NCI-H2107 treated with DMSO at 0.1 percent for 48 hours (cell line): ENCODE data around the gene PAX5.
A peak's percentile ranks its signal among the peaks of the same experiment; 100 is the strongest.

Experiments
- DNase-seq: peaks from one replicate; lab custom pipeline; 2025; ENCODE audit not compliant: unreplicated experiment; lab: John Stamatoyannopoulos, UW

The PAX5 gene

DNA sequence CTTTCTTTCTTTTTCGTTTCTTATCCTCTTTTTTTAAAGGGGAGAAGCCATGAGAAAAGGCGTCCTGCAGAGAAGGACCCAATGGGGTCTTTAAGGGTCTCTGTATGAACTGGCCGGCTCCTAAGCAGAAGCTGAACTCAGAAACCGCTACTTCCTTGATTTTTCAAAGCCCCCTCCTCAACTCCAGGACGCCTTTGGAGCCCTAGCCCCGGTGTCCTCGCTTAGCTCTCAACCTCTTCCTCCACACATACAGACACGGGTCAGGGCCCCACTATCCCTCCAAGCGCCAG, 8.3 kb downstream of the PAX5 start:
- DNase-seq, result no peak

DNA sequence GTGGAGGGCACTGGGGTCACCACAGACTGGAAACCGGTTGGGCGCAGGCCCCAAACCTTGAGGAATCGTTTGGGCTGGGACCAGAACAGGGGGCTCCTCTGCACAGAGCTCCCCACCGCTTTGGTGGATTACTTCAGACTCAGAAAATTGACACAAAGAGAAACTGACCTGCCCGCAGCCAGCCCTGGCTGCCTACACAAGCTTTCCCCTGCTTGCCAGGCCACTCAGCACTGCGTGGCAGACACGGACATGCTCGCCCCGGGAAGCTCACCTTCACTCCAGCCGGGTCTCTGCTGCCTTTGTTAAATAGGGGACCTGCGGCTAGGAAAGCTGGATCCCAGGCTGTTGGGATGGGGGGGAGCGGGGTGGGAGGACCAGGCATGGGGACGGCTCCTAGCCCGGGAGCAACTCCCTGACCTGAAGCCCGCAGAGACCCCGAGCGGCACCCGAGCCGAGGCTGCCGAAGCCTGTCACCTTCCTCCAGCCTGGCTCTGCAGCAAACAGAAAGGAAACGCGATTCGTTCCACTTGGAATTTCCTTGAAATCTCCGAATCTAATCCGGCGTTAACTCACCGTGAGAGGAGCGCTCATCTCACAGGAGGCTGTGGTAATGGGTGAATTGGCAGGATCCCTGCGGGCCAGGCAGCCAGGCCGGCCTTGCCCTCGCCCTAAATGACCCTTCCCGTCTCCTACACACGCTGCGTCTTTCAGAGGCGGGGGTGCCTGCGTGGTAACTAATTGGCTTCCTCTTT, 8.8 kb downstream of the PAX5 start:
- DNase-seq, result peak; percentile 30

DNA sequence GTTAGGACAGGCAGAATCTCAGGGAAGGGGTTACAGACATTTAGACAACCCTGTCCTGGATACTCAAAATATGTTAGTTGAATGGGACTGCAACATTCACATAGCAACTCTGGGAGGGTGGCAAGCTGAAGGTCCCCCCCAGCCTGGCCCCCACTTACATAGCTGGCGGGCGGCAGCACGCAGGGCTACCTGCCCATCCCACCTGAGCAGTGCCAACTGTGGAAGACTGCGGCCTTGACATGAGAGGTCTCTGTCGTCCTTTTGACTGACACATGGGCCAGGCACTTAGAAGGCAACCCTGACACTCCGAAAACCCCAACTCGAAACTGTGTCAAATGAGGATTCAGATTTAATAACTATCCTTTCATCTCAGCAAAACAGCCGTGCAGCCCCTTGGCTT, 16.5 kb downstream of the PAX5 start:
- DNase-seq, result no peak

DNA sequence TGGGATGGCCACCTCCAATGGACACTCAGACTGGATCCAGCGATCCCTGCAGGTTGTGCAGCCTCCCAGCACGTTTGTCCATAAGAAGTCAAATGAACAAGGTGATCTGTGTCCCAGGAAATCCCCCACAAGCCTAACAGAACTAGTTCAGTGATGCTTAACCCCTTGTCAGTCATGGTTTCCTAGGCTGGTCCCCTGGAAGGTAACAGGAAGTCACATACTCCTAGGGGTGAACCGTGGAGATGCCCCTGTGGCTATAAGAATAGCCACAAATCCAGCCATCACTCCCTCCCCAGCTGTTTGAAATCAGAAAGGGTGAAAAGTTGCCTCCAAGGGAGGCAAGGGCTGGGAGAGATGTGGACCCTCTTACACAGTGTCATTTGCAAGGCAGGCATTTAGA, 22.5 kb downstream of the PAX5 start:
- DNase-seq, result no peak

DNA sequence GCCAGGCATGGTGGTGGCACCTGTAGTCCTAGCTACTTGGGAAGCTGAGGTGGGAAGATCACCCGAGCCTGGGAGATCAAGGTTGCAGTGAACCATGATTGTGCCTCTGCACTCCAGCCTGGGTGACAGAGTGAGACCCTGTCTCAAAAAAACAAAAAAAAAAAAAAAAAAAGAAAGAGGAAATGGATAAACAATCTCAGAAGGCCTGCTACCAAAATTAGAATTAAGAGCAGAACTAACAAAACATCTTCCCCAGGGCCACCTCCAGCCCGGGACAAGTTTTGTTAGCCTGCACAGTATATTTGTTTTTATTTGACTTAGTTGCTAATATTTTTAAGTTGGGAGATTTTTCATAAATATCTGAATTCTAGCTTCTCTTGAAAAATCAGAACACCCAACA, 23.1 kb downstream of the PAX5 start:
- no peak for DNase-seq

DNA sequence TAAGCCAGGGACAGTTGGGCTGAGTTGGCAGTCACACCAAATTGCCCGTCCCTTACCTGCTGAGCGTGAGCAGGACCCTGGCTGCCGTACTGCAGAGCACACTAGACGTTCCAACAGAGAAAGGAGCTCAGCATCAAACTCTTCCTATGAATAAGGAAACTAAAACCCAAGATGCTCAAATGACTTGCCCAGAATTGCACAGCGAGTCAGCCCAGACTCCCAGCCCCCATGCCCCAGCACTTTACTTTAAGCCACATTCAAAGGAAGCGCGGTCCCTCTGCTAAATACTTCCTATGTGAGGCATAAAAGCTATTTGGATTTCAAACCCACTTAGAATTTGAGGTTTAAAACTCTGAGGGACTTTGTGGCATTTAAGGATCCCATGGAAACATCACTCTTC, 23.9 kb downstream of the PAX5 start:
- no peak for DNase-seq

DNA sequence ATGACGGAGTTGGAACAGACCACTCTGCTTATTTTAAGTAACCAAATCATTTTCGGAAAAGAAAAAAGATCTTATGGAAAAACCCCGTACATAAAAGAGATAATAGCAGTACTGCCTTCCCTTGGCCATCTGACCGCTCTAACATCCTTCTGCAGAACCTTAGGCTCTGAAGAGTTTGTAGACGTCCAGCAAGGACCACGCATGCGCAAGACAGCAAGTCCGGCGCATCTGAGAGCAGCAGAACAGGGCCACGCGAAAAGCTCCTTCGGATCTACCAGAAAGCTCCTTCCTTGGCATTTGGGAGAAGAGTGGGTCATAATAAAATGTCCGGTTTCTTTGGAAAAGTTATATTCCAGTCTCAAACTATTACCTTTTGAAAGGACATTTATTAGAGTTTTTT, 26.8 kb downstream of the PAX5 start:
- no peak for DNase-seq

DNA sequence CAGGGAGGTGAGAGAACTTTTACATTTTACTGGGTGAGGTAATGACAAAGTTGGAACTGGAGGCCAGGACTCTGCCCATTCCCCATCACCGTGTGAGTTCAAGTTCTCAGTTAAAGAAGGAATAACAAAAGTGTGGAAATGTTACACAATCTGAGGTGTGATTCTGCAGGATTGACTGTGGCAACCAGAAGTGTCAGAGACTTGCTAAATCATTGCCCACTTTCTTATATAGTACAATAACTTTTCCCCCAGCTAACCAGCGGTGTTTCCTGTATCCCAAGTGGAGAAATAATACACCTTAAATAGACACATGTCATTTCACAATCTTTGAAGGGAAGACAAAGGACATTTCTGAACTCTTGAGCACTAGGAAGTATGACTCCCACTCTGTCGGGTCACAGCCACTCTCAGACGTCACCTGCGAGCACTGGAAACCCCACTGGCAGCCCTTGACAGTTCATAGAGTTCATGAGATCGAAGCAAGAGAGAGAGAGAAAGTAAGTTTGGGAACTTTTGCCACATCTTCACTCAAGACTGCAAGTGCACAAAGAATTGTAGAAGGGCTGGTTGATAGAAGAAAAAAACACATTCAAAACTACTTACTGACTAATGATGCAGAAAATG, 28.4 kb downstream of the PAX5 start:
- DNase-seq, result no peak

DNA sequence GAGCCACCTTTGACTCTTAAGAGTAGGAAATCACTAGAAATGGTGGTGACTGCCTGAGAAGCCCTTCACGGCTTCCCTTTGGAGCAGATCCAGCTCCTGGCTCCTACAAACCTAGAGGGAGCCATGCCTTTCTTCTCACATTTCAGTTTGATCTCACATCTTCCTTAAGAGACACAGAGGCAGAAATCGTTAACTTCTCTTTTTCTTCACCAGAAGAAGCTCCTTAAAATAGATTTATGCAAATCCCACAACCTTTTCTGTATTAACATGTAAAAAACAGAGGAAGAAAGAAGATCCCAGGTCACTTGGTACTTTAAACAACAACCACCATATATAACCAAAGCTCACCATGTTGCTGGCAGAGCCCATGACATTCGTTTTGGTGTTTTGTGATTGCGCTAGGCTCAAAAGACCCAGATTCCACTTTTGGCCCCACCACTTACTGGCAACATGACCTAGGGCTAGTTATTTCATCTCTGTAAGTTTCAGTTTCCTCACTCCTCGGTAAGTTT, 29.6 kb downstream of the PAX5 start:
- DNase-seq, result no peak

DNA sequence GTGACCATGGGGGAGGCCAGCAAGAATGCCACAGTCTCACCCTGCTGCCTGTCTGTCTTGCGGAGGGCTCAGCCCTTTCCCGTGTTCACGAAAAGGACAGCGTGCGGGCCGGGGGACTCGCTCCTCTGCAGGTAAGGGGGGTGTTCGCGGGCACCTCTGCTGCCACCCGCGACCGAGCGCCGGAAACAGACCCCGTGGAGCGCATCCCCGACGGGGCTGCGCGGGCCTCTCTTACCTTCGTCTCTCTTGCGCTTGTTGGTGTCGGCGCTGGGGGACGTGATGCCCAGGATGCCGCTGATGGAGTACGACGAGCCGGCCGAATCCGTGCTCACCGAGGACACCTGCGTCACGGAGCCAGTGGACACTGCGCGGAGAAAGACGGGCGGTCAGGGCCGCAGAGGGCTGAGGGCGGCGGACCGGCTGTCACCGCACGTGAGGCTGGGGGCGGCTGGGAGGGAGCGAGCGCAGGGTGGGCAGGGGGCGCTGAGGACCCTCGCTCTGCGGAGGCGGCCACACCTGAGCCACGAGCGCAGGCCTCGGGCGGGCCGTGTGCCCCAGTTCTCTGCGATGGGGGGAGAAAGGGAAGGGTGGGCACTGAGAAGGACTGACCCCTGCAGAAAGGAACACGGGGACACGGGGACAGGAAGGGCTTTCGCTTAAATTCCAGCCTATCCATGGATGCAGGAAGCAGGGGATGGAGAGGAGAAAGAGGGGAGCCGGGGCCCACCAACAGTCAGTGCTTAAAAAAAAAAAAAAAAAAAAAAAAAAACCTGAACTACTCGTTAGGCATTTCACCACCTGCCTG, 31.5 kb downstream of the PAX5 start:
- no peak for DNase-seq

DNA sequence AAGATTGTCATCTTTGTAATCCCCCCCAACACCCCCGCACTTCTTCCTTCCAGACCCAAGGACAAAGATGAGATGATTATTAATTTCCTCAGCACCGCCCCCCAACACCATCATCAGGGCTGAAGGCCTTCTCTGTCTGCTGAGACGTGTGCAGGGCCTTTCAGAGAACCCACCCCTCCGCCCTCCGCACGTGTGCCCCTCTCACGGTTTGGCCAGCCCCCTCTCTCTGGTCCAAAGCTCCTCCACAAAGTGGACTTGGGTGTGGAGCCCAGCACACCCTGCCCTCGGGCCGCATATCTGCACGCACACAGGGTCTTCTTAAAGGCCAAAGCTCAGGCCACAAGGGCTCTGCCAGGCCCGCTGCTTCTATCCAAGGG, 32.0 kb downstream of the PAX5 start:
- no peak for DNase-seq

DNA sequence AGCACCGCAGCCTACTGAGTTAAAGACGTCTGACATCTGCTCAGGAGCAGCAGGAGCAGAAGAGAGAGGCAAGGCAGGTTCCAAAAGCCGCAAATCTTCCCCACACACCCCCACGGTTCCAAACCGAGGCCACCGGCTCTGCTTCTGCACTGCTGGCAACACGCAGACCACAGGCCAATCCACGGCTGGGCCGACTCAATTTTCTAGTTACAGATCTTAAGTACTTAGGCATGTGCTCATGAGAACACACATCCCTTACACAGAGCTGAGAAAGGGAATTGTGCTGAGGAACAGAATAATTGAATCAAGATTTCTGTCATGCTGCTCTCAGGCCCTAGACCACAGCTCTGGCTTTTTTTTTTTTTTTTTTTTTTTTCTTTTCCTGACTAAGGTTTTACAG, 32.6 kb downstream of the PAX5 start:
- DNase-seq, result no peak

DNA sequence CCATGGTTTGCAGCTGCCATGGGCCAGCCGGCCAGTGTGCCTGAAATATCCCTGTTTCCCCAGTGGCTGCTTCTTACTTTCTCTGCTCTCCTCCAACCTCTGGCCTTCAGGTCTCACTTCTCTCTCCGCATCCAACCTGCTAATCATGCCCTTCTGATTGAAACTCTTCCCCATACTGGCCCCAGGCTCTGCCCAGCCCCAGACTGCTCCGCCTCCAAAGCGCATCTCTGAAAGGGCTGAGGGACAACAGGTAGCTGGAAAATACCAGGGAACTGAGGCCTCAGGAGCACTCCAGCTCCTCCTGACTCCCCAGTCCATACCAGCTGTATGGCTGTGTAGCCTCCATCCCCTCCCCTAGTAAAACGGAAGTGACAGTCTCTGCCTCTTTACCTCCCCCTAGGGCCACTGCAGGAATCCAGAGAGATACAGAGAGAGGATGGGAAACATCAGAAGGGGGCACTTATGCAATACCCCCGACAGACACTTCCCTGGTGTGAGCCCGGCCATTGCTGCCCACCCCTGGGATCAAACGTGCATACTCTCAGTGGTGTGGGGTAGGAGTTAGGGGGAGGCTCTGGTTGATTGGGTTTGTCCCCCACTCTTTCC, 34.2 kb downstream of the PAX5 start:
- no peak for DNase-seq

DNA sequence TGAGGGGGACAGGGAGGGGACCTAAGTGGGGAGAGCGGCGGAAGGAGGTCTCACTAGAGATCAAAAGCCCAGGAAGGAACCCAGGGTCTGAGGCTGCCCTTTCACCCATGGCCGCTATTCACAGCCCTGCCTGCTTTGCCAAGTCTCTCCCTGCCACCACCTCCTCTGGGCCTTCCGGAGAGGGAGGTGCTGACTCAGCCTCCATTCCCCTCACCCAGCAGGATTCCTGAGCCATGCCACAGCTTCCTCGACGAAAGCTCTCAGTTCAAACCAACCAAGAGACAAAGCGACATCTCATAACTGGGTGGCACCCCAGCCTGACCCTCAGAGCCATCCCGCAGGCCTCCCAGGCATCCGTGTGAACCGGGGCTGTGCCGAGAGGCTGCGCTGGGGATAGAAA, 36.7 kb downstream of the PAX5 start:
- no peak for DNase-seq

DNA sequence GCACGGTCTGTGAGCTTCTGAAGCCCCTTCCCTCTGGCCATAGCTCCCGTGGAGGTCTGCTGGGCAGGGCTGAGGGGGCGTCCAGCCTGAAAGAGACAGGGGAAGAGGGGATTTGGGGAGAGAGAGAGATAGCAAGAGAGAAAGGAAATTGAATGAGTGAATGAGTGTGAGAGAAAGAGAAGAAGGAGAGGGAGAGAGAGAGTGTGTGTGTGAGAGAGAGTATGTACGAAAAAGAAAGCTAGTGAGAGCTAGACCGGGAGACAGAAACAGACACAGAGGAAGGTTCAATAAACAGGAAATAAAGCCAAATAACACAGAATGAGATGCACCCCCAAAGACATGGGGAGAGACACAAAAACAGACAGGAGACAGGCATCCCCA, 37.4 kb downstream of the PAX5 start:
- no peak for DNase-seq

DNA sequence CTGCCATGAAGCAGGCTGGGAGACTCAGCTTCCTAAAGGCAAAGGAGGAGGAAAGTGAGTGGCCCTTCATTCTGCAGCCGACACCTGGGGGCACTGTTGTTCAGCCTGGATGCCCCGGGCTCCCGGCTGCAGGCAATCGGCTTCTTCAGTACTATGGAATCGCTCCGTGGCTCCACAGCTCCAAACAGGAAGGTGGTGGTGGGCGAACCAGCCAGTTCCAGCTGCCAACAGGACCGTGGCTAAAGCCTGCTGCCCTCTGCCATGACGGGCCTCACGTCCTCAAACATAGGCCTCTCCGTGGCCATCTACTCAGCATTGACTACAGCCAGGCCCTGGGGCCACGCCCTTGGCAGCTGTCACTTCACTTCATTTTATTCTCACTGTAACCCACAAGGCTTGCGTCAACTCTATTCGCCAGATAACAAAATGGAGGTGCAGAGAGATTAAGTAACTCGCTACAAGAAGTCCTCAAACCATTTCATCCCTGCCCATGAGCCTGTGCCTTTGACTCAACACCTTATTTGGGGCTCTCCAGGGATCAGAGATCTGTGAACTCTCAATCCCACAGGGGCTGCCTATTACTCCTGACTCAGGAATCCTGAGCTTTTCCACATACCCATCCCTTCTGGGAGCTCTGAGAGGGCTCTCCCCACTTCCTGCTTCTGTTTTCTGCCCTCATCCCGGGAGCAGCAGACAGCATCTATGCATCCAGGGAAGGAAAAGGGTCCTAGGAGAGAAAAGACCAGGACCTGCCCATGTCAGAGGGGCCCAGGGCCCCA, 38.0 kb downstream of the PAX5 start:
- DNase-seq, result peak; percentile 44

DNA sequence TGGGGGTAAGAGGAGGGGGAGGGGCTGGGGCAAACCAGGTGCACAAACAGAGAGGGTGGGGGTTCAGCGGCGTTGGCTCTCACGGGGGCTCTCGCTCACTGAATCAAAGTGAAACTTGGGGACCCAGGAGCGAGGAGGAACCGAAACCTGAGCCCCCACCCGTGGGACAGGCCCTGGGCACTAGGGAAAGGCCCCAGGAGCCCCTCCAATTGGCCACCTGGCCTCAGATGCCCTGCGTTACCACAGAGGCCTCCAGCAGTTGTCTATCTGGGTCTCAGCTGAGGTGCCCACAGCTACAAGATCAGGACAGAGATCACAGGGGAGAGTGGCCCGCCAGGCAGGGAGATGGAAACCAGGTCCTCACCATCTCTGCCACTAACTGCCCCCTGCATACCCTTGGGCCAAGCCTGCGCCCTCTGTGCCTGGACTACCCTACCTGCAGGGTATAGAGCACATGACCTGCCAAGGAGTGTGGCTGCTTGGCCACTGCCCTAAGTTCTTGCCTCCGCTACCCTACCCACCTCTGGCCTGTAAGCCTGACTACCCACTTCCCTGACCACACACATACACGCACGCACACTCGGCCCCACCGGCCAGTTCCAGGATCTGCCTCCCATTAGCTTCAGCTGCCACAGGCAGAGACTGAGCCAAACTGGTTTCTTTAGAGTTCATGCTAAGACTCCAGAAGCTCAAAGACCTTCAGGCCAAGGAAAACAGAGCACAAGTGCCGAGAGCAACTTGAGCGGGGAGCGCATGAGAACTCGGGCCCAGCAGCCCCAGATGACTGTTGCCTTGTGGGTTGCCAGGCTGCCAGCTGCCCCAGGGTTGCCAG, 39.9 kb downstream of the PAX5 start:
- DNase-seq, result no peak

DNA sequence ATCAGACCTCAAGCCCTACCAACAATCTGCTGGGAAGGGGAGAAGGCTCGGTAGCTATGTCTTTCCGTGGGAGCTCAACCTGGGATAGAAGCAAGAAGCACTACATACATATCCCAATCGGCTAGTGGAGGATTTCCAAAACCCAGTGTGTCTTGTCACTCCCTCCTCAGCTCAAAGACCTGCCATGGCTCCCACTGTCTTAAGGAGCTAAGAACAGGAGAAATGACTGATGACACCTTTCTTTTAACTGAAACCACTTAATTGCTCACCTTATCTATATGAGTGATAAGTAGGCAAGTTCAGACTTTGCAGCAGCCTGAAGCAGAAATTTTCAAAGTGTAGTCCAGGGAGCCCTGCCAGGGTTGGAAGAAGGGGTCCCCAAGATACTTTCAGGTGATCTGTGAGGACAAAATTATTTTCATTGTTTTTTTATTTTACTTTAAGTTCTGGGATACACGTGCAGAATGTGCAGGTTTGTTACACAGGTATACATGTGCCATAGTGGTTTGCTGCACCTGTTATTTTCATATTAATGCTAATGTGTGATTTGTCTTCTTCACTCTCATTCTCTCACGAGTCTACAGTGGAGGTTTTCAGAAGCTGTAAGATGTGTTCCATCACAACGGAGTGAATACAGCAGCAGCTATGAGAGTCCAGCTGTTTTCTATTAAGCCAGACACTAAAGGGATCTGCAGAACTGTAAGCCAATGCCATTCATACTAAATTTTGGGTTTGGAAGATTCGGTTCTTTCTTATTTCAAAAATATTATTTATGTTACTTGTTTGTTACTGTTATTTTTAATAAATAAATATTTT, 41.4 kb downstream of the PAX5 start:
- no peak for DNase-seq

DNA sequence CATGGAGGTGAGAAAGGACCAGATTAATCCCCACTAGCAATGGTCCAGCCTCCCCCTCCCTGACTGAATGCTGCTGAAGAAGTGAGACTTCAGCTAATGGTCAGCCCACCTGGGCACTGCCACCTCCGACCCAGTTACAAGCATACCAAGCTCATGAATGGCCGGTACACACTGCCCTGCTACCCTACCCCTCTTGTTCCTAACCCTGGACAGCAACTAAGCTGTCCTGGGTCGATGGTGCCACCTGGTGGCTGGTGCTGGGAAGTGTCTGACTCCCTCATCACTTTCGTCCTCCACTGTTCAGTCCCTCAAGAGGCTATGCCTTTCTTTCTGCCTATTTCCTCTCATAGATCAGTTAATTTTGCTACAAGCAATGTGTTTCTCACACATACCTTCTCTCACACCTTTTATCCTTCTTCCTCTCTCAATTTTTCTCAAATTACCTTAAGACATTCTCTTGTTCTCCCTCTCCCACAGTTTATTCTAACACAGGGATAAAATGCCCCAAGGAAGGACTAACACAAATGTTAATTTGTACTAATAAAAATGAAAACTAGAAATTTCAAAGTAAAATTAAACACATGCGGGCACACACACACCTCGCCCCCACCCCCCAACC, 42.4 kb downstream of the PAX5 start:
- no peak for DNase-seq
